Cardiac muscle cell (in vitro differentiated cells and primary cell): ENCODE measurements around the gene S100A6. TPM values are rescaled to one million over a fixed set of nuclear protein-coding genes. Genes with fewer than 3 reads are reported as not detected.
A peak's percentile ranks its signal among the peaks of the same experiment; 100 is the strongest.

Source experiments
- DNase-seq, 2 donors: peaks; one replicate each; pipeline versions ENCODE4 v3.0.0 to v3.0.0-alpha.2; 2010 to 2017; ENCODE audit warnings: low read depth in 1 of 2, low spot score in 1 of 2
- H3K27ac ChIP-seq: fragments of 200-600 bp; sonication (generic); 2 replicates; pipeline ENCODE4 v1.5.1; 2016
- H3K27me3 ChIP-seq: fragments of 200-600 bp; sonication (generic); 2 replicates; pipeline ENCODE4 v1.6.0; 2016; ENCODE audit warnings: control low read depth
- H3K36me3 ChIP-seq: fragments of 200-600 bp; sonication (generic); 2 replicates; pipeline ENCODE4 v1.5.1; 2016; ENCODE audit warnings: control low read depth
- H3K4me1 ChIP-seq: fragments of 200-600 bp; sonication (generic); 2 replicates; pipeline ENCODE4 v1.8.1; 2017; ENCODE audit warnings: low read depth, mild to moderate bottlenecking, mixed run types
- H3K4me3 ChIP-seq: fragments of 200-600 bp; sonication (generic); 2 replicates; pipeline ENCODE4 v1.5.1; 2016; ENCODE audit warnings: mild to moderate bottlenecking
- H3K9me3 ChIP-seq: fragments of 200-600 bp; sonication (generic); 2 replicates; pipeline ENCODE4 v1.5.1; 2017; ENCODE audit warnings: low read depth, mild to moderate bottlenecking, control low read depth
- polyA plus RNA-seq: library from polyadenylated mRNA; unstranded; fragments of >200 nt; fragmentation: Nextera tagmentation; extraction: Ambion mirVana; gene quantifications from 2 replicates; pipeline ENCODE4 v1.2.1, GENCODE V29; 2016
- total RNA-seq: library from RNA; depleted of rRNA; stranded (reverse); fragments of >200 nt; gene quantifications from 2 replicates; pipeline ENCODE4 v1.2.3, GENCODE V29; 2016
- TF ChIP-seq, protein P1 (sequence below): IDR thresholded peaks from 2 replicates; pipeline ENCODE4 v1.5.1; 2012; ENCODE audit warnings: low read depth, mild to moderate bottlenecking, low read length

The S100A6 gene
- total and polyA plus RNA-seq, 2 experiments from 2014 or later, result 23.1 to 40.7 TPM

DNA sequence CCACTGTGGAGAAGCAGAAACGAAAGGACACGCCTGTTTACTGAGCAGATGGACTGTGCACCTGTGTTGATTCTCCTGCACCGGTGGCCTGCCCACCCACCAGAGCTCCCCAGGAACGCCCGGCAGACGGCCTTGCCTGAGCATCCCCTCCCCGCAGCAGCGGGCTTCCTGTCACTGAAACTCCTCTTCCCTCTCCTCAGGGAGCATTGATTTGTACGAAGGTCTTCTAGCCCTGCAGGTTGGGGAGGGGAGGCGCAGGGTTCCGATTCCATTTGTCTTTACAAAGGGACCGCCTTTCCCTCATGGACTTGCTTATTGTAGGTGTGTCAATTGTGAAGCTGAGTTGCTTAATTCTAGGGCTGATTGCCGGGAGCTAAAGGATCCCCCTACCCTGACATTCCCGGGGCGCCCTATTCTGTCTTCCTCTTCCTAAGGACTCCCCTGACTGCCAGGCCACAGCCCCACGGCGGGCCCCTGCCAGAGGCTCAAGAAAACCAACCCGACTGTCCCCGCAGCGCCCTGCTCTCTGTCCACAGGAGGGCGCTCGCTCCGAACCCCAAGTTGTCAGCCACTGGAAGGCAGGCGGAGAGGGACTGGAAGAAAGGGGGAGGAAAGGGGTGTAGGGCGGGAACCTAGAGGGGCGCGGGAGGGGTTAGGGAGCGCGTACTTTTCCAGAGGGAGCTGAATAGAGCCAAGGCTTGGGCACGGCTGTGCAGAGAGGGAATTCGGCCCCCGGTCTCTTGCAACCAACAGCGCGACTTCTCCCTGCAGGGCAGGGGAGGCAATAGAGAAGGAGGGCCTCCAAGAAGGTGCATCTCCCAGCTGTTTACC lies 2.8 kb downstream of the S100A6 start:
- Histone ChIP-seq H3K27me3 (no peaks in the 10 kb centered on the region), H3K36me3 (no peaks in the 10 kb centered on the region), H3K27ac (no peak overlapping the region), H3K4me3 (no peak overlapping the region), H3K4me1 (peaks cover 7% of the 10 kb centered on the region), H3K9me3 (no peaks in the 10 kb centered on the region)
- peak; percentile 86 to 88 for DNase-seq
- TF ChIP-seq, protein P1, sequence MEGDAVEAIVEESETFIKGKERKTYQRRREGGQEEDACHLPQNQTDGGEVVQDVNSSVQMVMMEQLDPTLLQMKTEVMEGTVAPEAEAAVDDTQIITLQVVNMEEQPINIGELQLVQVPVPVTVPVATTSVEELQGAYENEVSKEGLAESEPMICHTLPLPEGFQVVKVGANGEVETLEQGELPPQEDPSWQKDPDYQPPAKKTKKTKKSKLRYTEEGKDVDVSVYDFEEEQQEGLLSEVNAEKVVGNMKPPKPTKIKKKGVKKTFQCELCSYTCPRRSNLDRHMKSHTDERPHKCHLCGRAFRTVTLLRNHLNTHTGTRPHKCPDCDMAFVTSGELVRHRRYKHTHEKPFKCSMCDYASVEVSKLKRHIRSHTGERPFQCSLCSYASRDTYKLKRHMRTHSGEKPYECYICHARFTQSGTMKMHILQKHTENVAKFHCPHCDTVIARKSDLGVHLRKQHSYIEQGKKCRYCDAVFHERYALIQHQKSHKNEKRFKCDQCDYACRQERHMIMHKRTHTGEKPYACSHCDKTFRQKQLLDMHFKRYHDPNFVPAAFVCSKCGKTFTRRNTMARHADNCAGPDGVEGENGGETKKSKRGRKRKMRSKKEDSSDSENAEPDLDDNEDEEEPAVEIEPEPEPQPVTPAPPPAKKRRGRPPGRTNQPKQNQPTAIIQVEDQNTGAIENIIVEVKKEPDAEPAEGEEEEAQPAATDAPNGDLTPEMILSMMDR, result peak; percentile 92

DNA sequence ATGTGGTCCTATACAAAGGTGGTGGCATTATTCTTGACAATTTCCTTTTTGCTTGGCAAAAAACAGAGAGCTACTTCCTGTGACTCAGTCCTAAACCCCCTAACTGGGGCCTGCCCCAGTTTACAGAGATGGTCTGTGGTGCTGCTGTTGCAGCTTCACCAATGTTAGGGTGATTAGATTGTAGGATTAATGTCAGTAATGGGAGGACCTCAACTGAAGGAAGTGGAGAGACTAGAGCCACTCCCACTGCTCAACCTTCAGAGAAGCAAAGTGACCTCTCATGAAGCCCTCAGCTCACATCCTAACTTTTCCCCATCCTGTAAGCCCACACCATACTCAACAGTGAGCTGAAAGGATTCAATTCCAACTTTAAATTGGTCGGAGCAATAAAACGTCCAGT lies 3.6 kb downstream of the S100A6 start:
- TF ChIP-seq, protein P1, result no peak
- Histone ChIP-seq H3K27ac (no peak overlapping the region), H3K36me3 (no peaks in the 10 kb centered on the region), H3K4me1 (peaks cover 7% of the 10 kb centered on the region), H3K4me3 (no peak overlapping the region), H3K9me3 (no peaks in the 10 kb centered on the region), H3K27me3 (no peaks in the 10 kb centered on the region)
- DNase-seq, result no peak

DNA sequence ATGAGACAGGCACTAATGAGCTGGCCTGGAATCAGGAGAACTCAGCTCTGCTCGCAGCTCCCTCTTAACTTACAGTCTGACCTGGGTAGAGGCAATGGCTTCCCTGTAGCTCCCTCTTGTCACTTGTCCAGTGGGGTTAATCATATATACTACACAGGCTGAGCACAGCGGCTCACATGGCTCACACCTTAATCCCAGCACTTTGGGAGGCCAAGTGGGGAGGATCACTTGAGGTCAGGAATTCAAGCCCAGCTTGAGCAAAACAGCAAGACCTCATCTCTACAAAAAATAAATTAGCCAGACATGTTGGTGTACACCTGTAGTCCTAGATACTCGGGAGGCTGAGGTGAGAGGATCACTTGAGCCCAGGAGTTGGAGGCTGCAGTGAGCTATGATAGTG lies 4.2 kb downstream of the S100A6 start:
- TF ChIP-seq, protein P1, result no peak
- Histone ChIP-seq H3K4me3 (no peak overlapping the region), H3K27me3 (no peaks in the 10 kb centered on the region)

DNA sequence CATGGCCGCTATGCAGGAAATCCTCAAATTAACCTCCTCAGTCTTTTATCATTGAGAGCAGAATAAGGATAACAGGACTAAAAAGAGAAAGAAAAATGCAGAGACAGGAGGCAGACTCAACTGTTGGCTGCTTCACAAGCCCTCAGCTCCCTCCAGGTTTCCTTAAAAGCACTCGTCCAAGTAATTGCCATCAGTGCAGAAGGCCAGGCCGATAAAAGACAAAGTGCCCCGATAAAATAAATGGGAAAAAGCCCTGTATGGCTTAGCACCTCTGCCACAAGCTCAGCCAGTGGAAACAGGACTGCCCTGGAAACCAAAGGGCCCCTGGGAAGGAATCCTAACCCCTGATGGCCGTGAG lies 8.1 kb downstream of the S100A6 start:
- Histone ChIP-seq H3K4me3 (no peak overlapping the region), H3K27ac (no peak overlapping the region), H3K9me3 (no peaks in the 10 kb centered on the region), H3K36me3 (no peaks in the 10 kb centered on the region), H3K27me3 (no peaks in the 10 kb centered on the region), H3K4me1 (no peaks in the 10 kb centered on the region)
- TF ChIP-seq, protein P1, result no peak
- no peak for DNase-seq

More for the DNA sequence above, 4.2 kb downstream of the S100A6 start:
- Histone ChIP-seq H3K4me1 (peaks cover 7% of the 10 kb centered on the region), H3K27ac (no peak overlapping the region), H3K9me3 (no peaks in the 10 kb centered on the region), H3K36me3 (no peaks in the 10 kb centered on the region)
- DNase-seq, result no peak

DNA sequence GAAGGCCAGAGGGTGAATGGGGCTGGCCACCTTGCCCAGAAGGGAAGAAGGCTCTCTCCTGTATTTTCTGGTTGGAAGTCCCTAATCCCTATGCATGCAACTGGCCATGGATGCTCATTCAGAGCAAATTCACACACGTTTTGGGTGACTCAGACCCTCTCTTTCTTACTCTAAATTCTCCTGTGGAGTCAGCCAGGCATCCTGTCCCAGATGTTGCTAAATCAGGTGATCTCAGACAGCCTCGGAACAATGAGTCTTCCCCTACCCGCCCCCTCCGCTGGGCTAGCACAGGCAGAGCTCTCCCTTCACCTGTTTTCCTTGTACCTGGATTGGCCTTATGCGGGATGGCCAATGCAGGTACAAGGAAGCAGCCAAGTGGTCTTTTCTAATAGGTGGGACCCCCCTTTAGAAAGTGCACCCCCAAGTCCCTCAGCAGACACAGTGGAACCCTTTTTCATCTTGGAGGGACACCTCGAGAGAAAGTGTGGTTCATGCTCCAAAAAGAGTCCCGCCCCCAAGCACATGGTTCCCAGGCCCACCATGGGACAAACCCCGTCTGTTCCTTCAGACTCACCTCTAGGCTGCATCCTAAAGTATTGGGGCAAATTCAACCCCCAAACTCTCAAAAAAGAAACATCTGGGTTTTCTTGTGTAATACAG lies 8.6 kb downstream of the S100A6 start:
- Histone ChIP-seq H3K27ac (no peak overlapping the region), H3K36me3 (no peaks in the 10 kb centered on the region), H3K9me3 (no peaks in the 10 kb centered on the region), H3K4me3 (no peak overlapping the region), H3K27me3 (no peaks in the 10 kb centered on the region), H3K4me1 (no peaks in the 10 kb centered on the region)
- TF ChIP-seq, protein P1, result no peak
- no peak for DNase-seq
